ENCODE data around the gene RNF151. TPM values are rescaled to one million over a fixed set of nuclear protein-coding genes. Genes with fewer than 3 reads are reported as not detected.
A peak's percentile ranks its signal among the peaks of the same experiment; 100 is the strongest.

RNF151 gene
- total and polyA plus RNA-seq, 2 of the 13 experiments (the other 11 are each of a cell fraction or from before 2014, with no cell fraction given) = not detected

DNA sequence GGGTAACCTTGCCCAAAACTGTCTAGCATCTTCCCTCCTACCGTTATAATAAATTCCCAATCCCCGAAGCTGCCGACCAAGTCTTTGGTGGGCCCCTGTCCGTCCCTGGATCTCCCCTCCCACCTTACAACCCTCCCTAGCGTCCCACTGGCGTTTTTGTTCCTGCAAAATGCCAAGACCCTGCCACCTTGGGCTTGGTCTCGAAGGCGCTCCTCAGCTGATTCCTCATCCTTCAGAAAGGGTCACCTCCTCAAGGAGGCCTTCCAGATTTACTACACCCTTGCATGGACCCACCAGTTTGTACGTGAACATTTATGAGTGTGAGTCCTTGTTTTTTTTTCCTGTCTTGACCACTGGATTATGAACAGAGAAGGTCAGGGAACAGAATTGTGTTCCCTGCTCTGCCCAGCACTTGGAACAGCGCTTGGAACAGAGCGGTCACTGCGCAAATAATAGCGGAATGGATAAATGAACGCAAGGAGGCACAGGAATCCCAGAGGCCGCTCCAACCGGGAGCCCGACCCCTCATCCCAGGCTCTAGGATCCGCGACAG lies 16.4 kb downstream of the RNF151 start (continued):
- TF ChIP-seq, protein P1, sequence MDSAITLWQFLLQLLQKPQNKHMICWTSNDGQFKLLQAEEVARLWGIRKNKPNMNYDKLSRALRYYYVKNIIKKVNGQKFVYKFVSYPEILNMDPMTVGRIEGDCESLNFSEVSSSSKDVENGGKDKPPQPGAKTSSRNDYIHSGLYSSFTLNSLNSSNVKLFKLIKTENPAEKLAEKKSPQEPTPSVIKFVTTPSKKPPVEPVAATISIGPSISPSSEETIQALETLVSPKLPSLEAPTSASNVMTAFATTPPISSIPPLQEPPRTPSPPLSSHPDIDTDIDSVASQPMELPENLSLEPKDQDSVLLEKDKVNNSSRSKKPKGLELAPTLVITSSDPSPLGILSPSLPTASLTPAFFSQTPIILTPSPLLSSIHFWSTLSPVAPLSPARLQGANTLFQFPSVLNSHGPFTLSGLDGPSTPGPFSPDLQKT (CRISPR knock-in tag; IDR thresholded peaks at IDR 0.05; ENCODE audit: borderline replicate concordance) = no peak
- TF ChIP-seq MAF1 (CRISPR knock-in tag; IDR thresholded peaks at IDR 0.05; ENCODE audit: borderline replicate concordance) (no peak), ZNF777 (CRISPR knock-in tag; IDR thresholded peaks at IDR 0.05) (no peak), HIVEP1 (CRISPR knock-in tag; IDR thresholded peaks at IDR 0.05) (no peak), ZNF44 (CRISPR knock-in tag; IDR thresholded peaks at IDR 0.05) (0 out of 2 replicates have a peak, but pooled peaks have one; percentile 25), RBAK (CRISPR knock-in tag; IDR thresholded peaks at IDR 0.05) (no peak), TCF12 (IDR thresholded peaks at IDR 0.05) (no peak), TCF12 (CRISPR knock-in tag; IDR thresholded peaks at IDR 0.05) (no peak), ZSCAN21 (CRISPR knock-in tag; IDR thresholded peaks at IDR 0.05; ENCODE audit: borderline replicate concordance) (no peak), DNMT3B (CRISPR knock-in tag; conservative IDR thresholded peaks at IDR 0.05) (no peak), SP5 (CRISPR knock-in tag; IDR thresholded peaks at IDR 0.05; ENCODE audit: borderline replicate concordance, low read depth) (no peak), ZFP90 (CRISPR knock-in tag; IDR thresholded peaks at IDR 0.05; ENCODE audit: borderline replicate concordance) (0 out of 2 replicates have a peak, but pooled peaks have one; percentile 34)
- TF ChIP-seq, protein P2, sequence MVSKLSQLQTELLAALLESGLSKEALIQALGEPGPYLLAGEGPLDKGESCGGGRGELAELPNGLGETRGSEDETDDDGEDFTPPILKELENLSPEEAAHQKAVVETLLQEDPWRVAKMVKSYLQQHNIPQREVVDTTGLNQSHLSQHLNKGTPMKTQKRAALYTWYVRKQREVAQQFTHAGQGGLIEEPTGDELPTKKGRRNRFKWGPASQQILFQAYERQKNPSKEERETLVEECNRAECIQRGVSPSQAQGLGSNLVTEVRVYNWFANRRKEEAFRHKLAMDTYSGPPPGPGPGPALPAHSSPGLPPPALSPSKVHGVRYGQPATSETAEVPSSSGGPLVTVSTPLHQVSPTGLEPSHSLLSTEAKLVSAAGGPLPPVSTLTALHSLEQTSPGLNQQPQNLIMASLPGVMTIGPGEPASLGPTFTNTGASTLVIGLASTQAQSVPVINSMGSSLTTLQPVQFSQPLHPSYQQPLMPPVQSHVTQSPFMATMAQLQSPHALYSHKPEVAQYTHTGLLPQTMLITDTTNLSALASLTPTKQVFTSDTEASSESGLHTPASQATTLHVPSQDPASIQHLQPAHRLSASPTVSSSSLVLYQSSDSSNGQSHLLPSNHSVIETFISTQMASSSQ (IDR thresholded peaks at IDR 0.05; ENCODE audit: low read depth) = no peak
- TF ChIP-seq, protein P2 (CRISPR knock-in tag; IDR thresholded peaks at IDR 0.05; ENCODE audit: borderline replicate concordance) = no peak
- TF ChIP-seq, protein P3, sequence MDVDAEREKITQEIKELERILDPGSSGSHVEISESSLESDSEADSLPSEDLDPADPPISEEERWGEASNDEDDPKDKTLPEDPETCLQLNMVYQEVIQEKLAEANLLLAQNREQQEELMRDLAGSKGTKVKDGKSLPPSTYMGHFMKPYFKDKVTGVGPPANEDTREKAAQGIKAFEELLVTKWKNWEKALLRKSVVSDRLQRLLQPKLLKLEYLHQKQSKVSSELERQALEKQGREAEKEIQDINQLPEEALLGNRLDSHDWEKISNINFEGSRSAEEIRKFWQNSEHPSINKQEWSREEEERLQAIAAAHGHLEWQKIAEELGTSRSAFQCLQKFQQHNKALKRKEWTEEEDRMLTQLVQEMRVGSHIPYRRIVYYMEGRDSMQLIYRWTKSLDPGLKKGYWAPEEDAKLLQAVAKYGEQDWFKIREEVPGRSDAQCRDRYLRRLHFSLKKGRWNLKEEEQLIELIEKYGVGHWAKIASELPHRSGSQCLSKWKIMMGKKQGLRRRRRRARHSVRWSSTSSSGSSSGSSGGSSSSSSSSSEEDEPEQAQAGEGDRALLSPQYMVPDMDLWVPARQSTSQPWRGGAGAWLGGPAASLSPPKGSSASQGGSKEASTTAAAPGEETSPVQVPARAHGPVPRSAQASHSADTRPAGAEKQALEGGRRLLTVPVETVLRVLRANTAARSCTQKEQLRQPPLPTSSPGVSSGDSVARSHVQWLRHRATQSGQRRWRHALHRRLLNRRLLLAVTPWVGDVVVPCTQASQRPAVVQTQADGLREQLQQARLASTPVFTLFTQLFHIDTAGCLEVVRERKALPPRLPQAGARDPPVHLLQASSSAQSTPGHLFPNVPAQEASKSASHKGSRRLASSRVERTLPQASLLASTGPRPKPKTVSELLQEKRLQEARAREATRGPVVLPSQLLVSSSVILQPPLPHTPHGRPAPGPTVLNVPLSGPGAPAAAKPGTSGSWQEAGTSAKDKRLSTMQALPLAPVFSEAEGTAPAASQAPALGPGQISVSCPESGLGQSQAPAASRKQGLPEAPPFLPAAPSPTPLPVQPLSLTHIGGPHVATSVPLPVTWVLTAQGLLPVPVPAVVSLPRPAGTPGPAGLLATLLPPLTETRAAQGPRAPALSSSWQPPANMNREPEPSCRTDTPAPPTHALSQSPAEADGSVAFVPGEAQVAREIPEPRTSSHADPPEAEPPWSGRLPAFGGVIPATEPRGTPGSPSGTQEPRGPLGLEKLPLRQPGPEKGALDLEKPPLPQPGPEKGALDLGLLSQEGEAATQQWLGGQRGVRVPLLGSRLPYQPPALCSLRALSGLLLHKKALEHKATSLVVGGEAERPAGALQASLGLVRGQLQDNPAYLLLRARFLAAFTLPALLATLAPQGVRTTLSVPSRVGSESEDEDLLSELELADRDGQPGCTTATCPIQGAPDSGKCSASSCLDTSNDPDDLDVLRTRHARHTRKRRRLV (CRISPR knock-in tag; IDR thresholded peaks at IDR 0.05) = no peak
- TF ChIP-seq, protein P4, sequence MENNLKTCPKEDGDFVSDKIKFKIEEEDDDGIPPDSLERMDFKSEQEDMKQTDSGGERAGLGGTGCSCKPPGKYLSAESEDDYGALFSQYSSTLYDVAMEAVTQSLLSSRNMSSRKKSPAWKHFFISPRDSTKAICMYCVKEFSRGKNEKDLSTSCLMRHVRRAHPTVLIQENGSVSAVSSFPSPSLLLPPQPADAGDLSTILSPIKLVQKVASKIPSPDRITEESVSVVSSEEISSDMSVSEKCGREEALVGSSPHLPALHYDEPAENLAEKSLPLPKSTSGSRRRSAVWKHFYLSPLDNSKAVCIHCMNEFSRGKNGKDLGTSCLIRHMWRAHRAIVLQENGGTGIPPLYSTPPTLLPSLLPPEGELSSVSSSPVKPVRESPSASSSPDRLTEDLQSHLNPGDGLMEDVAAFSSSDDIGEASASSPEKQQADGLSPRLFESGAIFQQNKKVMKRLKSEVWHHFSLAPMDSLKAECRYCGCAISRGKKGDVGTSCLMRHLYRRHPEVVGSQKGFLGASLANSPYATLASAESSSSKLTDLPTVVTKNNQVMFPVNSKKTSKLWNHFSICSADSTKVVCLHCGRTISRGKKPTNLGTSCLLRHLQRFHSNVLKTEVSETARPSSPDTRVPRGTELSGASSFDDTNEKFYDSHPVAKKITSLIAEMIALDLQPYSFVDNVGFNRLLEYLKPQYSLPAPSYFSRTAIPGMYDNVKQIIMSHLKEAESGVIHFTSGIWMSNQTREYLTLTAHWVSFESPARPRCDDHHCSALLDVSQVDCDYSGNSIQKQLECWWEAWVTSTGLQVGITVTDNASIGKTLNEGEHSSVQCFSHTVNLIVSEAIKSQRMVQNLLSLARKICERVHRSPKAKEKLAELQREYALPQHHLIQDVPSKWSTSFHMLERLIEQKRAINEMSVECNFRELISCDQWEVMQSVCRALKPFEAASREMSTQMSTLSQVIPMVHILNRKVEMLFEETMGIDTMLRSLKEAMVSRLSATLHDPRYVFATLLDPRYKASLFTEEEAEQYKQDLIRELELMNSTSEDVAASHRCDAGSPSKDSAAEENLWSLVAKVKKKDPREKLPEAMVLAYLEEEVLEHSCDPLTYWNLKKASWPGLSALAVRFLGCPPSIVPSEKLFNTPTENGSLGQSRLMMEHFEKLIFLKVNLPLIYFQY (CRISPR knock-in tag; IDR thresholded peaks at IDR 0.05; ENCODE audit: borderline replicate concordance) = no peak

Data from HepG2 (cell line).